Measurements from ENCODE around the gene TRAP1.

- TF ChIP-seq CTCF (IDR thresholded peaks at IDR 0.05) (no peak), POLR2A (IDR thresholded peaks at IDR 0.05) (no peak)
Measured at GRCh38 chr16:3736116-3736515, 18.8 kb upstream of the TRAP1 start.

All from body of pancreas (tissue), 4 donors.